HepG2 (cell line): ENCODE measurements around the gene RCAN2. TPM values are rescaled to one million over a fixed set of nuclear protein-coding genes. Genes with fewer than 3 reads are reported as not detected.

Experiments
- ATAC-seq: fragments of 200-7000 bp; cut with Tn5 transposase; 3 replicates; pipeline ENCODE4 v1.9.1; 2020; ENCODE audit warnings: mild to moderate bottlenecking, moderate library complexity
- BruUV-seq: library from RNA; stranded (reverse); fragments of 400-500 nt; replicated peaks from 2 replicates; lab custom pipeline; 2021; lab: Mats Ljungman, UMichigan
- CTCF ChIA-PET: fragments of 300-600 bp; formaldehyde crosslinking; extraction: SDS; loops from one replicate; lab custom pipeline; 2021; ENCODE audit warnings: low total read pairs, inconsistent platforms, low intra/inter-chr PET ratio; lab: Yijun Ruan, JAX
- POLR2A ChIA-PET: fragments of 350-600 bp; sonication (Branson Sonifier 250); formaldehyde crosslinking; loops from one replicate; lab custom pipeline; 2020; ENCODE audit warnings: antibody characterized with exemption, inconsistent platforms; lab: Yijun Ruan, JAX
- DNase-seq: peaks from one replicate; pipeline ENCODE4 v3.0.0-alpha.2; 2015; ENCODE audit warnings: low spot score
- FAIRE-seq: peaks from 3 replicates; lab custom pipeline; 2011; peaks lifted over from hg19 to GRCh38; lab: Jason Lieb, UNC
- H2AFZ ChIP-seq: one replicate; pipeline ENCODE4 v1.6.1; 2011; ENCODE audit warnings: low read length, inconsistent platforms
- H3K27ac ChIP-seq: fragments of 300-600 bp; 3 replicates; pipeline ENCODE4 v1.8.0; 2011; ENCODE audit warnings: mixed run types, mild to moderate bottlenecking, mixed read lengths, low read length, inconsistent platforms; ENCODE audit not compliant: insufficient read depth; ENCODE audit errors: extremely low read length
- H3K27me3 ChIP-seq, 2 experiments: fragments of 200-600 bp in 1 of 2; 2 replicates in 1 of 2; 3 replicates in 1 of 2; pipeline versions ENCODE4 v1.6.0 to v1.8.0; 2011; ENCODE audit warnings: low read length in 2 of 2, mild to moderate bottlenecking in 2 of 2, moderate library complexity in 2 of 2, inconsistent platforms in 1 of 2; ENCODE audit not compliant: insufficient read depth in 2 of 2, control insufficient read depth in 1 of 2
- H3K36me3 ChIP-seq, 2 experiments: fragments of 200-600 bp in 1 of 2; replicated peaks in 1 of 2; 2 replicates in 1 of 2; 3 replicates in 1 of 2; pipeline versions ENCODE4 v1.5.1 to v1.8.0; 2011; ENCODE audit warnings: low read length in 2 of 2, inconsistent platforms in 1 of 2; ENCODE audit not compliant: insufficient read depth in 2 of 2, control insufficient read depth in 1 of 2
- H3K4me1 ChIP-seq: 2 replicates; pipeline ENCODE4 v1.5.1; 2012; ENCODE audit warnings: low read length, inconsistent platforms; ENCODE audit not compliant: insufficient read depth
- H3K4me2 ChIP-seq: 2 replicates; pipeline ENCODE4 v1.6.0; 2011; ENCODE audit warnings: low read depth, low read length, inconsistent platforms
- H3K4me3 ChIP-seq, 3 experiments: fragments of 200-600 bp in 1 of 3; sonication (generic), shearing (Covaris generic) in 1 of 3; replicated peaks in 1 of 3; 2 replicates each; pipeline ENCODE4 v1.5.1; 2011 to 2016; ENCODE audit warnings: low read length in 3 of 3, inconsistent platforms in 2 of 3, low read depth in 2 of 3, mild to moderate bottlenecking in 2 of 3, control low read depth in 1 of 3, mixed read lengths in 1 of 3; ENCODE audit not compliant: insufficient read depth in 1 of 3
- H3K79me2 ChIP-seq: one replicate; pipeline ENCODE4 v1.6.1; 2011; ENCODE audit warnings: low read length, inconsistent platforms; ENCODE audit not compliant: insufficient read depth
- H3K9ac ChIP-seq: 2 replicates; pipeline ENCODE4 v1.6.0; 2011; ENCODE audit warnings: mild to moderate bottlenecking, low read depth, low read length, inconsistent platforms; ENCODE audit not compliant: insufficient read depth
- H3K9me3 ChIP-seq: 2 replicates; pipeline ENCODE4 v1.5.1; 2012; ENCODE audit warnings: mild to moderate bottlenecking, low read length
- H4K20me1 ChIP-seq: 2 replicates; pipeline ENCODE4 v1.6.0; 2011; ENCODE audit warnings: inconsistent platforms, mild to moderate bottlenecking, low read length, moderate library complexity; ENCODE audit not compliant: insufficient read depth
- CCDC6 ChIP-seq: sonication (generic); formaldehyde crosslinking; IDR thresholded peaks from 2 replicates; pipeline ENCODE4 v1.8.1; 2022; ENCODE audit warnings: mild to moderate bottlenecking, missing genetic modification reagents, moderate library complexity
- DR1 ChIP-seq: sonication (generic); formaldehyde crosslinking; IDR thresholded peaks from 2 replicates; pipeline ENCODE4 v1.8.0; 2021; ENCODE audit warnings: mild to moderate bottlenecking, missing genetic modification reagents, inconsistent platforms
- E2F5 ChIP-seq: sonication (generic); formaldehyde crosslinking; conservative IDR thresholded peaks from 2 replicates; pipeline ENCODE4 v1.4.0; 2020; ENCODE audit warnings: missing genetic modification reagents
- ETV5 ChIP-seq: IDR thresholded peaks from 2 replicates; pipeline ENCODE4 v1.6.1; 2018; ENCODE audit warnings: missing biosample characterization, missing genetic modification reagents, inconsistent platforms, borderline replicate concordance
- KLF9 ChIP-seq: IDR thresholded peaks from 2 replicates; pipeline ENCODE4 v1.6.1; 2016; ENCODE audit warnings: low read depth
- PBX3 ChIP-seq: sonication (generic); formaldehyde crosslinking; IDR thresholded peaks from 2 replicates; pipeline ENCODE4 v1.8.1; 2023; ENCODE audit warnings: missing genetic modification reagents, inconsistent platforms, borderline replicate concordance
- SIX4 ChIP-seq: sonication (generic); formaldehyde crosslinking; IDR thresholded peaks from 2 replicates; pipeline ENCODE4 v1.4.0; 2020; ENCODE audit warnings: missing genetic modification reagents
- TEAD2 ChIP-seq: sonication (generic); formaldehyde crosslinking; IDR thresholded peaks from 2 replicates; pipeline ENCODE4 v1.9.0; 2021; ENCODE audit warnings: missing genetic modification reagents
- ZHX2 ChIP-seq, 2 experiments: sonication (generic) in 1 of 2; formaldehyde crosslinking in 1 of 2; IDR thresholded peaks; 2 replicates each; pipeline versions ENCODE4 v1.6.1 to v1.9.0; 2014 to 2022; ENCODE audit warnings: antibody characterized with exemption in 1 of 2, borderline replicate concordance in 1 of 2, inconsistent platforms in 1 of 2, low read depth in 1 of 2, missing genetic modification reagents in 1 of 2
- ZNF30 ChIP-seq: sonication (generic); formaldehyde crosslinking; IDR thresholded peaks from 2 replicates; pipeline ENCODE4 v1.5.0; 2020; ENCODE audit warnings: mild to moderate bottlenecking, missing genetic modification reagents
- ZNF550 ChIP-seq: sonication (generic); formaldehyde crosslinking; IDR thresholded peaks from 2 replicates; pipeline ENCODE4 v1.4.0; 2020; ENCODE audit warnings: mild to moderate bottlenecking, missing genetic modification reagents, borderline replicate concordance
- ZNF687 ChIP-seq: sonication (generic); formaldehyde crosslinking; IDR thresholded peaks from 2 replicates; pipeline ENCODE4 v1.5.1; 2020; ENCODE audit warnings: mild to moderate bottlenecking, missing genetic modification reagents, moderate library complexity
- ZNF724P ChIP-seq: sonication (generic); formaldehyde crosslinking; IDR thresholded peaks from 2 replicates; pipeline ENCODE4 v1.8.0; 2022; ENCODE audit warnings: missing genetic modification reagents, borderline replicate concordance
- in situ Hi-C: cut with HindIII; loops from 2 replicates; pipeline ENCODE4 v1.10.0; 2017; ENCODE audit warnings: low pct_unique_long_range_greater_than_20kb; ENCODE audit not compliant: extremely low pct_ligation_motif_present
- intact Hi-C: fragments of 100-400 bp; cut with micrococcal nuclease; formaldehyde crosslinking; loops from one replicate; pipeline ENCODE4 v1.10.0; 2022; ENCODE audit not compliant: unreplicated experiment
- polyA plus RNA-seq, 8 experiments: library from polyadenylated mRNA; depleted of rRNA in 3 of 8; stranded (reverse) in 7 of 8; unstranded in 1 of 8; fragments of >200 nt; fragmentation: Illumina TruSeq in 4 of 8; extraction: Trizol in 4 of 8; gene quantifications; 2 replicates each; pipeline versions ENCODE4 v1.2.1 to v1.2.3, GENCODE V29; 2011 to 2016; ENCODE audit warnings: low read depth in 4 of 8, missing spikeins in 1 of 8, mixed read lengths in 1 of 8; ENCODE audit not compliant: insufficient read depth in 1 of 8
- total RNA-seq, 5 experiments: library from RNA; depleted of rRNA; stranded (reverse); fragments of >200 nt; fragmentation: Illumina TruSeq; extraction: Trizol; gene quantifications; 2 replicates each; pipeline ENCODE4 v1.2.3, GENCODE V29; 2016; ENCODE audit warnings: low read depth in 1 of 5

Gene RCAN2
- total and polyA plus RNA-seq, 2 of the 13 experiments (the other 11 are each of a cell fraction or from before 2014, with no cell fraction given): not detected

- Histone ChIP-seq H3K79me2 (no peaks in the 10 kb centered on the region), H4K20me1 (no peaks in the 10 kb centered on the region), H3K9me3 (no peaks in the 10 kb centered on the region), H2AFZ (no peak overlapping the region), H3K36me3 (no peaks in the 10 kb centered on the region), H3K27ac (no peak overlapping the region), H3K9ac (no peak overlapping the region), H3K4me2 (no peak overlapping the region), H3K27me3 (no peaks in the 10 kb centered on the region), H3K4me1 (no peaks in the 10 kb centered on the region), H3K4me3 (no peak overlapping the region)
- ATAC-seq (no peak), DNase-seq (no peak), FAIRE-seq (no peak)
- CTCF ChIA-PET: no interaction called here
- no TSS peak for BruUV-seq
- intact Hi-C loops (no loop called here), in situ Hi-C loops (no loop called here)
- POLR2A ChIA-PET: no interaction called here
- TF ChIP-seq PBX3 (CRISPR knock-in tag) (no peak), ZNF687 (no peak), ZHX2 (IDR thresholded peaks at IDR 0.05; ENCODE audit: low read depth) (no peak), ZHX2 (CRISPR knock-in tag; IDR thresholded peaks at IDR 0.05; ENCODE audit: borderline replicate concordance) (no peak), ETV5 (CRISPR knock-in tag) (no peak), CCDC6 (CRISPR knock-in tag) (no peak), ZNF724P (CRISPR knock-in tag) (no peak), KLF9 (CRISPR knock-in tag) (no peak), SIX4 (CRISPR knock-in tag) (no peak), E2F5 (CRISPR knock-in tag) (no peak), ZNF30 (no peak), TEAD2 (CRISPR knock-in tag) (no peak), DR1 (no peak), ZNF550 (no peak)
These were observed 17.4 kb downstream of the RCAN2 start for GRCh38 chr6:46473881-46474280.
